Adrenal gland (tissue), 12 donors: ENCODE measurements around the gene CDH18. TPM values are rescaled to one million over a fixed set of nuclear protein-coding genes. Genes with fewer than 3 reads are reported as not detected.

Experiments
- DNase-seq, 7 donors: peaks; one replicate each; pipeline ENCODE4 v3.0.0-alpha.2; 2019 to 2020
- H3K27ac ChIP-seq, 5 donors: fragments of 200-600 bp; sonication (generic) in 4 of 5; 1 replicate in 3 of 5; 2 replicates in 2 of 5; pipeline versions ENCODE4 v1.5.1 to v1.8.0; 2016 to 2020; ENCODE audit warnings: mild to moderate bottlenecking in 1 of 5
- H3K27me3 ChIP-seq: fragments of 200-600 bp; 2 replicates; pipeline ENCODE4 v1.8.0; 2021
- H3K36me3 ChIP-seq, 2 donors: fragments of 200-600 bp; replicated peaks in 1 of 2; 1 replicate in 1 of 2; 2 replicates in 1 of 2; pipeline versions ENCODE4 v1.5.1 to v1.8.0; 2018 to 2022
- H3K4me1 ChIP-seq, 2 donors: fragments of 200-600 bp; replicated peaks in 1 of 2; 1 replicate in 1 of 2; 2 replicates in 1 of 2; pipeline versions ENCODE4 v1.5.1 to v1.8.0; 2018 to 2021
- H3K4me3 ChIP-seq, 4 donors: fragments of 200-600 bp; sonication (generic) in 3 of 4; one replicate each; pipeline ENCODE4 v1.5.1; 2016 to 2018
- H3K9me3 ChIP-seq, 3 donors: fragments of 200-600 bp; sonication (generic) in 1 of 3; replicated peaks in 1 of 3; 1 replicate in 2 of 3; 2 replicates in 1 of 3; pipeline versions ENCODE4 v1.5.1 to v1.8.0; 2016 to 2021
- CTCF ChIP-seq, 6 experiments: fragments of 450-650 bp in 4 of 6; fragments of 200-600 bp in 2 of 6; sonication (generic) in 1 of 6; IDR thresholded peaks; 1 replicate in 5 of 6; 2 replicates in 1 of 6; pipeline versions ENCODE4 v1.5.1 to v1.8.0; 2016 to 2021; ENCODE audit warnings: antibody characterized with exemption in 6 of 6, mild to moderate bottlenecking in 2 of 6, moderate library complexity in 1 of 6
- POLR2A ChIP-seq, 2 donors: fragments of 450-650 bp; IDR thresholded peaks; one replicate each; pipeline ENCODE4 v1.6.1; 2017; ENCODE audit warnings: antibody characterized with exemption in 2 of 2, mild to moderate bottlenecking in 2 of 2, moderate library complexity in 1 of 2
- WGBS, 4 donors: extraction: QIAGEN DNeasy Blood & Tissue Kit in 2 of 4; methylation state at CpG; one replicate each; pipeline versions ENCODE4 v1.1.5 to v1.1.7; 2013 to 2017; 5-methylcytosine and 5-hydroxymethylcytosine counted together
- intact Hi-C, 2 donors: fragments of 100-400 bp; cut with DNase I; formaldehyde crosslinking; loops; one replicate each; pipeline versions ENCODE4 v1.14.1 to v1.15.0; 2022 to 2023
- polyA plus RNA-seq, 3 donors: library from polyadenylated mRNA; stranded (reverse); fragments of 200-250 nt in 2 of 3; fragments of 350-450 nt in 1 of 3; fragmentation: Illumina TruSeq in 1 of 3; extraction: RNeasy Lipid Tissue Mini Kit (QIAGEN cat#74804) in 1 of 3; gene quantifications; one replicate each; pipeline ENCODE4 v1.2.3, GENCODE V29; 2013 to 2014
- total RNA-seq, 9 donors: library from RNA; depleted of rRNA in 4 of 9; stranded (reverse); fragments of >200 nt in 4 of 9; fragments of 120-200 nt in 1 of 9; fragmentation: NEBNext Ultra II Directional in 1 of 9; extraction: Animal tissue kit (Norgen Biotek cat#: 25700) in 1 of 9; gene quantifications; one replicate each; pipeline versions ENCODE4 v1.1.0 to v1.2.4, GENCODE V29; 2013 to 2023
- donor health status: healthy with polysubstance abuse.
- donor health status: Bipolar disorder and iron deficiency.
- donor health status: DM: yes; HTN: yes; CAD: no.
- donor health status: DM: no; HTN: no; CAD: no.
- donor health status: DM: no; HTN: no; CAD: no.
- donor health status: DM: yes; HTN: yes; CAD: no.

Gene CDH18
- total and polyA plus RNA-seq, 12 donors, result 0.23 to 9.0 (median 3.9) TPM; not detected in 4

GRCh38 chr5:19531374-19531952 is 456.5 kb downstream of the CDH18 start:
- H3K27me3 ChIP-seq, result no peaks in the 10 kb centered on the region
- no peaks in the 10 kb centered on the region for H3K4me1 ChIP-seq
- H3K36me3 ChIP-seq, result no peaks in the 10 kb centered on the region
- WGBS, 4 donors, result 80 to 82% (median 80%) methylated on average over 8 of the region's 8 CpGs
- intact Hi-C loops, result no loop called here
- no peaks in the 10 kb centered on the region for H3K9me3 ChIP-seq
- DNase-seq, result no peak
- H3K4me3 ChIP-seq, result no peak overlapping the region
- no peak overlapping the region for H3K27ac ChIP-seq
- no peak for TF ChIP-seq CTCF (IDR thresholded peaks at IDR 0.05)

GRCh38 chr5:19519448-19519847 is 468.6 kb downstream of the CDH18 start:
- H3K4me1 ChIP-seq, result no peaks in the 10 kb centered on the region
- H3K27me3 ChIP-seq, result no peaks in the 10 kb centered on the region
- no peak overlapping the region for H3K4me3 ChIP-seq
- TF ChIP-seq CTCF (IDR thresholded peaks at IDR 0.05), result no peak
- TF ChIP-seq POLR2A (IDR thresholded peaks at IDR 0.05), result no peak
- H3K9me3 ChIP-seq, result no peaks in the 10 kb centered on the region
- intact Hi-C loops, result no loop called here
- no peak for DNase-seq
- no peak overlapping the region for H3K27ac ChIP-seq
- whole genome bisulfite sequencing, 4 donors, result 73 to 77% (median 74%) methylated on average over 2 of the region's 2 CpGs
- H3K36me3 ChIP-seq, result no peaks in the 10 kb centered on the region

DNA sequence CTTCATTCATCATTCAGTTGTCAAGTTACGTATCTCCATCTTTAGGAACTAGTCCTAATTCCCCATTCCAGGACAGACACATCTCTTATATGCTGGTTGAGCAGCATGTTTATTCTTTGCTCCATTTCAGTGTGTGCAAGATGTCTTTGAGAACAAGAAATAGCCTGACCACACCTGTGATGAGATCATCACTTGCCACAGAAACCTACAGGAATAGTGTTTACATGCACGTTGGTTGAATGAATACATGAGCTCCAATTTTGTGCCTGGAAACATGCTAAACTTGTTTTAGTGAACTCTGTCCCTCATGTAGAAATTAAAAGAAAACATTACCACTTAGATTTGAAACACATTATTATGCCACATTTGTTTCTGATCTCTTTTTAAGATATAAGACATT is 489.1 kb downstream of the CDH18 start:
- Histone ChIP-seq H3K9me3 (no peaks in the 10 kb centered on the region), H3K27ac (no peak overlapping the region), H3K4me3 (no peak overlapping the region), H3K27me3 (no peaks in the 10 kb centered on the region), H3K36me3 (no peaks in the 10 kb centered on the region), H3K4me1 (no peaks in the 10 kb centered on the region)
- 68 to 82% (median 77%) methylated on average over 2 of the region's 2 CpGs for WGBS, 4 donors
- DNase-seq, result no peak
- no peak for TF ChIP-seq POLR2A (IDR thresholded peaks at IDR 0.05)
- TF ChIP-seq CTCF (IDR thresholded peaks at IDR 0.05), result no peak
- intact Hi-C loops, result no loop called here

DNA sequence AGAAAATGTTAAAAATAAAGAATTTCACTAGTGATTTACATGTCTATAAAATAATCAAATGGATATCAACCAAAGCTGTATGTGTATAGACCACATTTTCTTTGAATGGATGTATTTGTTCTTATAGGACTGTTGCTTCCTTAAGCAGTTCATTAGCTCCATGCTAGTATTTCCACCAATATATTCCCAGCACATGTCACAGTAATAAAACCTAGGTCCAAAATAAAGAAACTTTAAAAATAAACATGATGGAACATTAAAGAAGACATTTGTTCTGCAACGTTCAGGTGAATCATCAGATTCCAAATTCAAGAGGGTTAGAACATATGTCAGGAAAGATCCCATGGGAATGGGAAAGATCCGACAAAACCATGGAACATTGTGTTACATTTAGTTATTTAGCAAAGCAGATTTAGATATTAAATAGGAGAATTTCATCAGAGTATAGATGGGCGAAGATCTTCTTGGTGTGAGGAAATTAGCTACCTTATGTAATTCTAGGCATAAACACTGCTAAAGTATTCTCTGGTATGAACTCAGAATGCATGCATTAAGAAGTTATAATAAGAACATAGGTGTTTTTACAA is 490.7 kb downstream of the CDH18 start:
- Histone ChIP-seq H3K4me1 (no peaks in the 10 kb centered on the region), H3K27ac (no peak overlapping the region), H3K9me3 (no peaks in the 10 kb centered on the region), H3K4me3 (no peak overlapping the region), H3K36me3 (no peaks in the 10 kb centered on the region), H3K27me3 (no peaks in the 10 kb centered on the region)
- intact Hi-C loops, result no loop called here
- 65 to 81% (median 74%) methylated on average over 3 of the region's 3 CpGs for WGBS, 4 donors
- TF ChIP-seq POLR2A (IDR thresholded peaks at IDR 0.05), result no peak
- TF ChIP-seq CTCF (IDR thresholded peaks at IDR 0.05), result no peak
- DNase-seq, result no peak
